HG03460 (cell line): Measurements from ENCODE around the gene FAT4.

Source experiments
- ATAC-seq: cut with Tn5 transposase; IDR thresholded peaks from one replicate; pipeline ENCODE4 v1.9.1; 2021; ENCODE audit not compliant: unreplicated experiment

Gene FAT4, protein sequence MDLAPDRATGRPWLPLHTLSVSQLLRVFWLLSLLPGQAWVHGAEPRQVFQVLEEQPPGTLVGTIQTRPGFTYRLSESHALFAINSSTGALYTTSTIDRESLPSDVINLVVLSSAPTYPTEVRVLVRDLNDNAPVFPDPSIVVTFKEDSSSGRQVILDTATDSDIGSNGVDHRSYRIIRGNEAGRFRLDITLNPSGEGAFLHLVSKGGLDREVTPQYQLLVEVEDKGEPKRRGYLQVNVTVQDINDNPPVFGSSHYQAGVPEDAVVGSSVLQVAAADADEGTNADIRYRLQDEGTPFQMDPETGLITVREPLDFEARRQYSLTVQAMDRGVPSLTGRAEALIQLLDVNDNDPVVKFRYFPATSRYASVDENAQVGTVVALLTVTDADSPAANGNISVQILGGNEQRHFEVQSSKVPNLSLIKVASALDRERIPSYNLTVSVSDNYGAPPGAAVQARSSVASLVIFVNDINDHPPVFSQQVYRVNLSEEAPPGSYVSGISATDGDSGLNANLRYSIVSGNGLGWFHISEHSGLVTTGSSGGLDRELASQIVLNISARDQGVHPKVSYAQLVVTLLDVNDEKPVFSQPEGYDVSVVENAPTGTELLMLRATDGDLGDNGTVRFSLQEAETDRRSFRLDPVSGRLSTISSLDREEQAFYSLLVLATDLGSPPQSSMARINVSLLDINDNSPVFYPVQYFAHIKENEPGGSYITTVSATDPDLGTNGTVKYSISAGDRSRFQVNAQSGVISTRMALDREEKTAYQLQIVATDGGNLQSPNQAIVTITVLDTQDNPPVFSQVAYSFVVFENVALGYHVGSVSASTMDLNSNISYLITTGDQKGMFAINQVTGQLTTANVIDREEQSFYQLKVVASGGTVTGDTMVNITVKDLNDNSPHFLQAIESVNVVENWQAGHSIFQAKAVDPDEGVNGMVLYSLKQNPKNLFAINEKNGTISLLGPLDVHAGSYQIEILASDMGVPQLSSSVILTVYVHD (N-terminal part only)

DNA sequence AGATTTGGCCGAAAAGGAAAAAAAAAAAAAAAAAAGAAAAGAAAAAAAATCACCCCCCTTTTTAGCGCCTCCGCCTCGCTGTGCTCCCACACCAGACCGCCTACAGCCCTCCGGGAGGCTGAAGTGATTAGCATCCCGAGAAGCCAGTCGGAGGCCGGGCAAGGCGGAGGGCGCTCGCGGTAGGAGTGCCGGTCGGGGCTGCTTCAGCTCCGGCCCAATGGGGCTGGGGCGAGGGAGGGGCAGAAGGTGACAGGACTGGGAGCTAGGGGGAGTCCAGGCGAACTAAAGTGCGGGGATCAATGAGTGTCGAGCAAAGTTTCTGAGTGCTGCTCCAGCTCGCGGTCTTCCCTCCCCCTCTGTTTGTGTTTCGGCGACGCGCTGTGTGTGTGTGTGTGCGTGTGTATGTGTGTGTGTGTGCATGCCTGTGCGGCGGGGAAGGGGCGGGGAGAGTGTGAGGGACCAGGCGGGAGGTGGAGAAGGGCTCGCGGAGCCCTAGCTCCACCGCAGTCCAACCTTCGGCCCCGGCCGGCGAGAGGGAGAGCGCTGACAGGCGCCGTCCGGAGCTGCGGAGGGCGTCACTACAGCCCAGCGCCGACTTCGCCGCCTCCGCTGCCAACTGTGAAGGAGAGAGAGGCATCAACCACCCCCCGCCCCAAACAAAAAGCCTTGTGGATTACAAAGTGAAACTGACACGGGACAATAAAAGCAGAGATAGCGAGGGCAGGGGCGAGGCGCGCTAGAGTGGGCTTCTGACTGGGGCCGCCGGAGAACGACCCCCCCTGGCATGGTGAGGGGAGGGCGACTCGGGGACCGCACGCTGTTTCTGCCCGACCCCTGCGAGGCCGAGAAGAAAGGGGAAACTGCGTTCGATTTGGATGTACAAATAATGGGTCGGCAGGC is at the start of gene FAT4:
FAT4 (plus strand) TSS at position 280 of the 900 bp plus-strand sequence. CDS start 1,457 bp downstream, outside the sequence.
- peak; percentile 76 for ATAC-seq

DNA sequence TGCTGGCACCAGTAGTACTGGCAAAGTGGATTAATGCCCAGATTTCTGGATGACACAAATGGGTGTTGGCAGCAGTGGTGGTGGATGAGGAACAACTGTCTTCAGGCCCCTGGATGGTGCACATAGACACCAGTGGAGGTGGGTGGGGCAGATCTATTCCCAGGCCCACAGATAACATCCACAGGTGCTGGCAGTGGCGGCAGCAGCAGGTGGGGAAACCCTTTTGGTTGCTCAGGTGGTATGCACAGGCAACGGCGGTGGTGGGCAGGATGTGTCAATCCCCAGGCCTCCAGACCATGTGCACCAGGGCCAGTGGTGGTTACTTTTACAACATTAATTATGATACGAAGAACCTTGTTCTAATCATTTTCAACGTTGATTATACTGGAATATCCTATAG is 48.9 kb upstream of the FAT4 start:
- no peak for ATAC-seq

DNA sequence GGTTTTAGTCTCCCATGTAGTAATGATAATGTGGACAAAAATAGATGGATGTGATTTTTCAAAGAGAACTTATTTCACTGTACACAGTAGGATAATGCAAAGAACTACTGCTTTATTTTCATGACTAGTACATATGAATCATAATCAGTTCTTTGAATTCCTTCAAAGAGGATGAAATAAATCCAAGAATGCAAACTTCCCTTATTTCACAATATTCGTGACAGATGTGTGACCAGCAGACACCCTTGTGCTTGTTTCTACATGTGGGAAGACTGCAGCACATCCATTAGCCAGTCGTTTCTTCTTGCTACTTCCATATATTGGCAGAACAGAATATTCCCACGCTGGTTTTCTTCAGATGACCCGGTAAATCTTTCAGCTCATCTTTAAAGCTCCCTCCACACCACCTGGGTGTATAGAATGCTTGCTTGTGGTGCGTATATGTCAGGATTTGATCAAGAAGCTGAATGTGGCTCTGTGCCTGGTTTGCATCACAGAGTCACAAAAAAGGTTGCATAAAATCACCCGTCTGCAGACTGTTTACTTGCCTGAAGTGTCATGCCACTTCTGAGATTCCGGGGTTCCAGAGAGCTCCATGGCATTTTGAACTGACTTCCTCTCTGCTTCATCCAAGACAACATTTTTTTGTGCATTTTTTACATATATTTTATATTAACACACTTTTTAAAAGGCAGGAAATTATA is 47.7 kb upstream of the FAT4 start:
- no peak for ATAC-seq

DNA sequence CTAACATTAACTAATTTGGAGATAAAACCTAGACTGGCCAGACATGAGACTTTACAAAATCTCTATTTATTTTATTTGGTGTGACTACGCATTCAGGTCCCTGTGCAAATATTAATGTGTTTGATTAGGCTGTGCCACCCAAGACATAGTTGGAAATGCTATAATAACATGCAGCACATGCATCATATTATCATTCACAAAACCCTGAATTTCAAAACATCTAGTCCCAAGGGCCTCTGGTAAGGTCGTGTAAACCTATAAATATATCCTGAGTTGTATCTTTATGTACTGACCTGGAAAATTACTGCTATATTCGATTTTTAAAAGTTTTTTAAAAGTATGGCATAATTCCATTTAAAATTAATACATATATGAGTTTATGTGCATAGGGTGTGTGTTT is 47.1 kb upstream of the FAT4 start:
- no peak for ATAC-seq

DNA sequence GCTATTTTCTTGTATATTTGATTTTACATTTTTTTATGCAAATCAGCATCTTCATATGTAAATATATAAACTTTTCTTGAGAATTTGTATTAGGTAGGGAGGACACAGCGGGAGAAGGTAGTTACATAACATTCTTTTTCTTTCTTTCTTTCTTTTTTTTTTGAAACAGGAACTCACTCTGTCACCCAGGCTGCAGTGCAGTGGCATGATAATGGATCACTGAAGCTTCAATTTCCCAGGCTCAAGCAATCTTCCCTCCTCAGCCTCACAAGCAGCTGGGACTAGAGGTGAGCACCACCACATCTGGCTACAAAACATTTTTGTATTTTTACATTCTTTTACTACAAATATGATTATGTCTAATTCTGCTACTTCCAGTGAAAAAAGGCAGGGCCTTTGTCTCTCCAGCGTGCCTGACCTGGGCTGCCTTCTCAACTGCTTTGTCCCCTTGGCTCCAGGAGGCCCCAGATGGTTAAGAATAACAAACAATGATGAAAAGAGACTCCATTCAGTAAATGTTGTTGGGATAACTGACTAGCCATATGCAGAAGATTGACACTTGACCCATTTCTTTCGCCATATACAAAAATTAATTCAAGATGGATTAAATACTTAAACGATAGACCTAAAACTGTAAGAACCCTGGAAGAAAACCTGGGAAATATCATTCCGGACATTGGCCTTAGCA is 46.5 kb upstream of the FAT4 start:
- no peak for ATAC-seq

DNA sequence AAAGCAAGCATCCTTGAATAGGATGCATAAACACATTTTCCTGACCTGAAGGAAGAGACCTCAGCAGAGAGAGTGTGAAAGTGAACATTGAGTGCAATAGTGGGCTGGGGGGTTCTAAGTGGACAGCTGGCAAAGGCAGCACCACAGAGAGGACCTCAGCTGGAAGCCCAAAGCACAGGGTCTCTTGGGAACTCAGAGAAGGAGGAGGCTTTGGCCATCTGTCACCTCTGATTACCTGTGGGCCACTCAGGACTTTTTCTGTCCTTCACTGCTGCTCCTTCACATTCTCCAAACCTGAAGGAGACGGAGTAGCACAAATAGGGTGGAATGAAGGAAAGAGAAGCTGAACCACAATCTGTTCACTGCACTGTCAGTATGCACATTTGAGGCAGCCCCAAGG is 37.9 kb upstream of the FAT4 start:
- ATAC-seq = no peak

DNA sequence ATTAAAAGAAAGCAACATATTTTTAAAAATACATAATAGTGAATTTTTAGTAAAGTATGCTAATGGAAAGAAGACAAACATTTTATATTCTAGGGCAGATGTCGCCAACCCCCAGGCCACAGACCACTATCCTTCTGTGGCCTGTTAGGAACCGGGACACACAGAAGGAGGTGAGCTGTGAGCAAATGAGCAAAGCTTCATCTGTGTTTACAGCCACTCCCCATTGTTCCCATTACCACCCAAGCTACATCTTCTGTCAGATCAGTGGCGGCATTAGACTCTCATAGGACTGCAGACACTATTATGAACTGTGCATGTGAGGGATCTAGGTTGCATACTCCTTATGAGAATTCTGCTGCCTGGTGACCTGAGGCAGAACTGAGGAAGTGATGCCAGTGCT is 37.0 kb upstream of the FAT4 start:
- no peak for ATAC-seq

DNA sequence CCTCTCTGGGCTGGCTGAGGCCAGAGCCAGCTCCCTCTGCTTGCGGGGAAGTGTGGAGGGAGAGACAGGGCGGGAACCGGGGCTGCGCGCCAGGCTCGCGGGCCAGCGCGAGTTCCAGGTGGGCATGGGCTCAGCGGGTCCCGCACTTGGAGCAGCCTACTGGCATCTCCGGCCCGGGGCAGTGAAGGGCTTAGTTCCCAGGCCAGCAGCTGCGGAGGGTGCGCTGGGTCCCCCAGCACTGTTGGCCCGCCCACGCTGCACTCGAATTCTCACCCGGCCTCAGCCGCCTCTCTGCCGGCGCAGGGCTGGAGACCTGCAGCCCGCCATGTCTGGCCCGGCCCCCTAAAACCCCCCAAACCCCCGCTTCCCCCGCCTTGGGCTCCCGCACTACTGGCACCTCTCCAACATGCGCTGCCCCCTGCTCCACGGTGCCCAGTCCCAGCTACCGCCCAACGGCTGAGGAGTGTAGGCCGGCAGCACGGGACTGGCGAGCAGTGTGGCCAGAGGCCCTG is 33.8 kb upstream of the FAT4 start:
- no peak for ATAC-seq

DNA sequence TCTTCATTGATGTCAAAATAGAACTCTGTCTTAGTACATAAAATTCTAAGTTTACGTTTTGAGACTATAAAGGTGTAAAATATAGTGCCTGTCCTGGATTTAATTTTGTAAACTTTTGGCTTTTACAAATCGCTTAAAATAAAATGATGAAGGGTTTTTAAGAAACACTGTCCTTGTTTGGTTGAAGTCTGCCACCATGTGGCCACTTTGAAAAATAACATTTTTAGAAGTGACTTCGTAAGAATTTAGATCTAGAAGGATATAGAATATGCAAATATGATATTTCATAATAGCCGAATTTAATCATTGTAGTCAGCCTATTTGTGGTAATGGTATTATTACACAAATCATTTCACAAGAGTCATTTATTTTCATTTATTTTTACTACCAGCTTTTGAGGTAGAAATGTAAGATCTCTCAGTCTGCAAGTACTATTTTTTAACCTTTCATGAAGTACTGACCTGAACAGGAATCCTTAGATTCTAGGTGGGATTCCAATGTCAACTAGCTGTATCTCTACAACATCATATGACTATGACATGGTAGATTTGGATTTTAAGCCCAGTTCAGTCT is 31.0 kb upstream of the FAT4 start:
- peak; percentile 54 for ATAC-seq

DNA sequence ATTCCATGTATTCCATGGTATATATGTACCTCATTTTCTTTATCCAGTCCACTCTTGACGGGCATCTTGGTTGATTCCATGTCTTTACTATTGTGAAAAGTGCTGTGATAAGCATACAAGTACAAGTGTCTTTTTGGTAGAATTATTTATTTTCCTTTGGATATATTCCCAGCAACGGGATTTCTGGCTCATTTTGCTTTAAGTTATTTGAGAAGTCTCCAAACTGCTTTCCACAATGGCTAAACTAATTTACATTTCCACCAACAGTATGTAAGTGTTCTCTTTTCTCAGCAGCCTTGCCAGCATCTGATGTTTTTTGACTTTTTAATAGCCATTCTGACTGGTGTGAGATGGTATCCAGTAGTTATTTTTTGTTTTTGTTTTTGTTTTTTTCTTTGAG is 17.6 kb upstream of the FAT4 start:
- ATAC-seq = no peak

DNA sequence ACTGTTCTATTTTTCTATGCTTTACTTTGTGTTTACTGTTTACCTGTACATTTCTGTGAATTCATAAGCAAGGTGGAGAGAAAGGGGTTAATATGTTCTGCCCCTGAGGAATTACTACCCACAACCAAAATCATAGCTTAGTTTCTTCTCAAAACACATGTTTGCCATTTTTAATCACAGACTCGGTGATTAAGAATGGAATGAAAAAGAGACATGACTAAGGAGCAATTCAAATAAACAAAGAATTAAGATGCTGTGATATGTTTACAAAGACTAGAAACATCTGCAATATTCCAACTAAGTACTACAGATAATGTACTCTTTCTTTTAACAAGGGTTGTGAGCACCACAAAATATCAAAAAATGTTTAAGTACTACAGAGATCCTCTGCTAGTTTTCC is 11.7 kb upstream of the FAT4 start:
- ATAC-seq = no peak

DNA sequence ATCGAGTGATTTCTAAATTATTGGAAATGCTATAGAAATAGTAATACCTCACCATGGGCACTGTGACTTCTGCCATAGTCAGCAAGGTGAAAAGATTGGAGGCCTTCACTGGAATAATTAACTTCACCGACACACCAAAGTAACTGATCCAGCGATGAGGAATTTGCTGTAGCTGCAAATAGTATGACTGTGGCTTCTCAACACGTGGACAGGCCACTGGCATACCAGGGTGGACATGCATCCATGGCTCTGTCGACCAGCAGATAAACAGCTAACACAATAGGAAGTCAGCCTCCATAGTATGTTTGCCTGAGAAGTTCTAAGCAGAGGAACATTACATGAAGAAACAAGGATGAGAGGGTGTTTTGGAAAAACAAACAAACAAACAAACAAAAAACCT is 10.9 kb upstream of the FAT4 start:
- ATAC-seq = no peak

DNA sequence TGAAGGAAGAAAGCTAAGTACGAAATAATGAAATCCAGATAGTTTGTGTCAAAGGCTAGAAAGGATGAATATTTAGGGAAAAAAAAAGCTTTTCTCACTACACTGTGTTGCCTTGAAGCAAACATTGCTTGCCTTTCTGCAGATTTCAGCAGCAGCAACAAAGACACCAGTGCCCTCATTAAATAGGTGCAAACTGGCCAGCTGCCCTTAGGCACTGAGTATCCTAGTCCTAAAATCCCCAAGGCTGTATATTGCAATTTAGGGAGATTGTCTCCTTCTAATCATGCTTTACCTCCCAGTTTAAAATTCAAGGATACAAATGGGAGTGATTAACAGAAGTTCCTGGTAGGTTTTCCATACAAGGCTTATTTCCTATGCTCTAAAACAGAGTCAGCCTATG is 8.6 kb upstream of the FAT4 start:
- no peak for ATAC-seq

DNA sequence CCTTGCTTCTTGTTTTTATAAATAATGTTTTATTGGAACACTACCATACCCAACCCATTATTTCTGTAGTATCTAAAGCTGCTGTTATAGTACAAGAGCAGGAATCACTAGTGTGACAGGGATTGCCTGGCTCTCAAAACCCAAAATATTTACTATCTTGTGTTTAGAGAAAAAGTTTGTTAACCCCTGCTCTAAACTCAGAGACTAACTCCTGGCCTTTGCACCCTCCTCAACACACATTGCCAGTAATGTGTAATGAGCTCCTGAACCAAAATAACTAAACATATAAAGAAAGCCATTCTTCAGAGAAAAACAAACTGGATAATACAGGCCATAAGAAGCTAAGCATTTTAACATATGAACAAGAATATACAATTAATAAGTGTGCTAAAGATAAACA is 8.2 kb upstream of the FAT4 start:
- no peak for ATAC-seq

DNA sequence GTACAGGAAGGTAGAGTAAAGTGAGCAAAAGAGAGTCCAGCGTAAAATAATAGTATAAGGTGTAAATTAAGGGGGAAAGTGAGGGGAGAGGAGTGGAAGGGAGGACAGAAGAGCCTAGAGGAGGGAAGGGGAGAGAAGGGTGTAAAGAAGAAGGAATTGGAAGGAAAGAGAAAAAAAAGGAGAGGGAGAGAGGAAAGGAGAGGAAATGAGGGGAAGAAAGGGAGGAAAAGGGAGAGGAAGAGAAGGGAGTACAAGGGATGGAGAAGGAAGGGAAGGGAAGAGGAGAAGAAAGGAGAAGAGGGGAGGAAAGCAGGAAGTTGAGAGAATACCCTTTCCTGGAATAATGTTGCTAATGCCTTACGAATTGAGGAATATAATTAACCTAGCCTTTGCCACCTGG is 3.3 kb upstream of the FAT4 start:
- no peak for ATAC-seq

DNA sequence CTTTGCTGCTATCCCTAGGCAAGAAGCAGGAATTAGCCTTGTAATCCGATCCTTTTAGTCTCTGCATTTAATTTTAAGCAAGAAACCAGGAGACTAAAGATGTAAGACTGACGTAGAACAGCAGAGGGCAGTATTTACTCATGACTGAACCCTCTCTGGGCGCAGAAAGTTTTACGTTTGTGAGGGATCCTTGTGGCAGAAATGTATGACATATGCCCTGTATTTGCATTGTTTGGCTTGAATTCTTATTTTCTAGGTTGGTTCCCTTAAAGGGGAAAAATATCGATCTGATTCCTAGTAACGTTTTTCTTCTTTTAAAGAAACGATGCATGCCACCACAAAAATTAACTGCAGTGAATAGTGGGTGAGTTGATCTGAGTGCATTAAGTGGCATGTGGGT is 1.3 kb upstream of the FAT4 start:
- ATAC-seq = peak; percentile 49

DNA sequence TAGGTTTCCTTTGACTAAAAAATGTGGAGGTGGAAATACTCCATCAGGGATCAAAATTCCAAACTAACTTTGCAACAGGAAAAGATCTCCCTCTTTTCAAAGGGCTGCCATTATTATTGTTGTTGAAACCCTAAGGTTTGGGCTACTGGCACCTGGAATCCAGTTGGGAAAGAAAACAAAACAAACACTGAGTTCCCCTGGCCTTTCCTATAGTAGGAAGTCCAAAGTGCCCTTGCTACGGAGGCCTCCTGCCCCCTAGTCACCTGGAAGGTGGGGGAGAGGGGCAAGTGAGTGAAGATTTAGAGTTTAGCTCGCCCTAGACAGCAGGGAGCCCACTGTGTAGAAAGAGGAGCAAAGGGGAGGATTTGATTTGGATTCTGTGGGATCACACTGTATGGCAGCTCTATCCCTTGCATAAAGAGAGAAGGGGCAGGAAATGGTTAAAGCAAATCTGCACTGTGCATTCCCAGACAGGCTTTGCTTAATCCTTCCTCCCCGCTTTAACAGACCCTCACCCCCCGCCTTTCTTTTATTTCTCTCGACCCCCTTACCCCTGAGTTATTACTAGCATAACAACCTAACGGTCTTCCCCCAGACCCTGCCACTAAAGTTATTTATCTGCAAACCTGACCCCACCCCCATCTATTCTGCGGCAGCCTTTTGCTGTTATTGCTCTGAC is 627 bp upstream of the FAT4 start:
- no peak for ATAC-seq

DNA sequence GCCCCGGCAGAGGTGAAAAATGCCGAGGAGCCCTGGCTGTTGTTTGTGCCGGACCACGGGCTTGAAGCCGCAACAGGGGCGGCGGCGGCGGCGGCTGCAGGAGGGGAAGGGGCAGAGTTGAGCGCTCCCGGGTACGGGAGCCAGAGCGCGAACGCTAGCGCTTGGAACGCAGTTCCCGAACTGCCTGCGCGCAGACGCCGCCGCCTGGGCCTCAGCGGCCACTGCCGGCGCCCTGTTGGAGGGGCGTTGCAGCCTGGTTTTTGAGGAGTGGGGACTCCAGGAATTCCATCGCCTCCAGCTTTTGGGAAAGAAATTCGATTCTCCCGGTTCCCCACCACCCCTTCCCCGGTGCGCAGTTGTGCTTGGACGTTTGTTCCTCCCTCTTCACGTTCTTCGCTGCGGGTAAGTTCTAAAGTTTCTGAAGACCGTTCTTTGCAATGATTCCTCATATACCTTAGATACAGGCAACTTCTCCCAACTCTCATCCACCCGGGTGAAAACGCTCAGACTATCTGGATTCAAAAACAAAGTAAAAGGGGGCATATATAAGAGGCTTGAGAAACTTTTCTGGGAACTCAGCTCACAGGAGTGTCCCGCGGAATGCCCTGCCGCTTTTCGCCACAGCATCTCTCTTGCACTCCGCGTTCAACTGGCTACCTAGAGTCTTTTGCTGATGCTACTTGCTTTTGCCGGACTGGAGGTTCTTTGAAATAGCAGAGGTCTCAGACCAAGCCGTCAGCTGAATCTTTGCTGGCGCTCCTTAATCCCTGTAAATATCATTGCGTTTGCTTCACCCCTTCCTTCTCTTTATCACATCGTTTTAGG is 1.0 kb downstream of the FAT4 start:
- ATAC-seq = no peak
